Ovary (tissue), 9 donors: ENCODE data around the gene C8B. TPM values are rescaled to one million over a fixed set of nuclear protein-coding genes. Genes with fewer than 3 reads are reported as not detected.

Experiments used
- DNase-seq, 5 donors: peaks; one replicate each; pipeline ENCODE4 v3.0.0-alpha.2; 2019 to 2020
- H3K27ac ChIP-seq, 2 donors: fragments of 200-600 bp; one replicate each; pipeline versions ENCODE4 v1.5.1 to v1.8.0; 2019 to 2022
- H3K27me3 ChIP-seq: fragments of 200-600 bp; one replicate; pipeline ENCODE4 v1.8.0; 2022
- H3K36me3 ChIP-seq: fragments of 200-600 bp; sonication (generic); one replicate; pipeline ENCODE4 v1.5.1; 2019
- H3K4me1 ChIP-seq: one replicate; pipeline ENCODE4 v1.8.1; 2013; ENCODE audit warnings: mild to moderate bottlenecking, moderate library complexity; ENCODE audit not compliant: insufficient read depth
- H3K4me3 ChIP-seq: fragments of 200-600 bp; sonication (generic); one replicate; pipeline ENCODE4 v1.5.1; 2017
- H3K9me3 ChIP-seq, 2 donors: fragments of 200-600 bp in 1 of 2; sonication (generic) in 1 of 2; one replicate each; pipeline versions ENCODE4 v1.5.1 to v1.8.1; 2013 to 2019; ENCODE audit warnings: mild to moderate bottlenecking in 1 of 2, moderate library complexity in 1 of 2
- EP300 ChIP-seq: sonication (generic); formaldehyde crosslinking; IDR thresholded peaks from one replicate; pipeline ENCODE4 v1.6.1; 2017; ENCODE audit warnings: antibody characterized with exemption
- POLR2A ChIP-seq: fragments of 450-650 bp; IDR thresholded peaks from one replicate; pipeline ENCODE4 v1.6.1; 2017; ENCODE audit warnings: antibody characterized with exemption, mild to moderate bottlenecking, moderate library complexity
- WGBS, 3 donors: extraction: QIAGEN DNeasy Blood & Tissue Kit in 1 of 3; methylation state at CpG; one replicate each; pipeline versions ENCODE4 v1.1.5 to v1.1.7; 2013 to 2017; 5-methylcytosine and 5-hydroxymethylcytosine counted together
- intact Hi-C, 4 donors: fragments of 100-400 bp; cut with DNase I; formaldehyde crosslinking; loops; one replicate each; pipeline versions ENCODE4 v1.11.0 to v1.15.1; 2022 to 2023
- polyA plus RNA-seq, 2 donors: library from polyadenylated mRNA; stranded (reverse); fragments of 200-250 nt in 1 of 2; fragments of 350-450 nt in 1 of 2; fragmentation: Illumina TruSeq in 1 of 2; extraction: RNeasy Lipid Tissue Mini Kit (QIAGEN cat#74804) in 1 of 2; gene quantifications; one replicate each; pipeline ENCODE4 v1.2.3, GENCODE V29; 2013 to 2014
- total RNA-seq, 7 donors: library from RNA; depleted of rRNA in 2 of 7; stranded (reverse); fragments of >200 nt in 2 of 7; fragmentation: NEBNext Ultra II Directional in 3 of 7; extraction: Animal tissue kit (Norgen Biotek cat#: 25700) in 3 of 7; gene quantifications; one replicate each; pipeline versions ENCODE4 v1.1.0 to v1.2.4, GENCODE V29; 2016 to 2023
- TF ChIP-seq, protein P1 (sequence below), 3 donors: fragments of 450-650 bp in 2 of 3; fragments of 200-600 bp in 1 of 3; IDR thresholded peaks; one replicate each; pipeline versions ENCODE4 v1.5.1 to v1.8.0; 2016 to 2022; ENCODE audit warnings: antibody characterized with exemption in 3 of 3, mild to moderate bottlenecking in 1 of 3
- donor health status: DM: no; HTN: no; CAD: no; lungs with moderate emphysema.
- donor health status: DM: no; HTN: no; CAD: no.
- donor health status: Bipolar disorder and iron deficiency.
- donor health status: DM: yes; HTN: yes; CAD: no.
- donor health status: DM: no; HTN: no; CAD: no.
- donor health status: DM: yes; HTN: yes; CAD: no.

The C8B gene
- total and polyA plus RNA-seq, 9 donors, result 0.13 TPM; not detected in 8

DNA sequence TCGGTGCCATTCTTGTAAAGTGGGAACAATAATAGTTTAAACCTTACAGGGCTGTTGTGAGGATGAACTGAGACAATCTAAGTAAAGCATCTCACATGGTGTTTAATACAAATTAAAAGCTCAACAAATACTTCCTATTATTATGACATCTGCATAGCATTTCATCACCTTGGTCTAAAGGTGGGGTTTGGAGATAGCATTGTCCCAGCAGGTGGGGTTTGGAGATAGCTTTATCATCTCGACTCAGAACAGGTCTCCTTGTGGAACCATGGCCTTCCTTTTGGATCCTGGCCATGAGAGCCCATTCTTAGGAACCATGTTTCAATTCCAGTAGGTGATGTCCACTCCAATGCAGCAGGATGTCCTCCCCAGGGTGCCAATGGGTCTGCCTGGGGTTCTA, 20.6 kb upstream of the C8B start:
- no peak for DNase-seq
- Histone ChIP-seq H3K27ac (no peak overlapping the region), H3K36me3 (no peaks in the 10 kb centered on the region), H3K9me3 (no peaks in the 10 kb centered on the region), H3K4me3 (no peak overlapping the region), H3K27me3 (no peaks in the 10 kb centered on the region), H3K4me1 (no peaks in the 10 kb centered on the region)
- WGBS, 3 donors, result 71 to 79% (median 78%) methylated on average over 2 of the region's 2 CpGs
- intact Hi-C loops, result no loop called here
- TF ChIP-seq EP300 (no peak), POLR2A (no peak)
- TF ChIP-seq, protein P1, sequence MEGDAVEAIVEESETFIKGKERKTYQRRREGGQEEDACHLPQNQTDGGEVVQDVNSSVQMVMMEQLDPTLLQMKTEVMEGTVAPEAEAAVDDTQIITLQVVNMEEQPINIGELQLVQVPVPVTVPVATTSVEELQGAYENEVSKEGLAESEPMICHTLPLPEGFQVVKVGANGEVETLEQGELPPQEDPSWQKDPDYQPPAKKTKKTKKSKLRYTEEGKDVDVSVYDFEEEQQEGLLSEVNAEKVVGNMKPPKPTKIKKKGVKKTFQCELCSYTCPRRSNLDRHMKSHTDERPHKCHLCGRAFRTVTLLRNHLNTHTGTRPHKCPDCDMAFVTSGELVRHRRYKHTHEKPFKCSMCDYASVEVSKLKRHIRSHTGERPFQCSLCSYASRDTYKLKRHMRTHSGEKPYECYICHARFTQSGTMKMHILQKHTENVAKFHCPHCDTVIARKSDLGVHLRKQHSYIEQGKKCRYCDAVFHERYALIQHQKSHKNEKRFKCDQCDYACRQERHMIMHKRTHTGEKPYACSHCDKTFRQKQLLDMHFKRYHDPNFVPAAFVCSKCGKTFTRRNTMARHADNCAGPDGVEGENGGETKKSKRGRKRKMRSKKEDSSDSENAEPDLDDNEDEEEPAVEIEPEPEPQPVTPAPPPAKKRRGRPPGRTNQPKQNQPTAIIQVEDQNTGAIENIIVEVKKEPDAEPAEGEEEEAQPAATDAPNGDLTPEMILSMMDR (IDR thresholded peaks at IDR 0.05), result no peak

DNA sequence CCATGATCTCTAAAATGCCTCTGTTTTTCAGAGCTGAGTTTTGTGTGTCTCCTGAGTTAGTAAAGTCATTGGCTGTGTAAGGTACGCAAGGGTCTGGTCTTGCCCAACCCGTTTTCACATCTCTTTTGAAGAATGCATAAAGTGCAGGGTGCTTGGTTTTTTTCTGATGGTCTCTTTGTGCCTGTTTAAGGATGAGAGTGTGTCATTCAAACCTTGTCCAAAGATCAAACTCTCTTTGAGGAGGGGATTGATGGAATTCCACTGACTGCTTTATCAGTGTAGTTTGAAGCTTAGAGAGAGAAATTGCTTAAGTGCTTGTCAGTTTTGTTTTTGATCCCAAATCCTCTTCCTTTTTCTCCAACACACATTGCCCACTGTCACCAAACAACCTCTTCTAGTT, 20.0 kb upstream of the C8B start:
- intact Hi-C loops, result no loop called here
- Histone ChIP-seq H3K27ac (no peak overlapping the region), H3K36me3 (no peaks in the 10 kb centered on the region), H3K27me3 (no peaks in the 10 kb centered on the region), H3K9me3 (no peaks in the 10 kb centered on the region), H3K4me3 (no peak overlapping the region), H3K4me1 (no peaks in the 10 kb centered on the region)
- DNase-seq, result no peak
- WGBS, 3 donors, result 88 to 95% (median 93%) methylated on average over 2 of the region's 2 CpGs
- TF ChIP-seq POLR2A, result no peak
- TF ChIP-seq, protein P1 (IDR thresholded peaks at IDR 0.05), result no peak
- no peak for TF ChIP-seq EP300

DNA sequence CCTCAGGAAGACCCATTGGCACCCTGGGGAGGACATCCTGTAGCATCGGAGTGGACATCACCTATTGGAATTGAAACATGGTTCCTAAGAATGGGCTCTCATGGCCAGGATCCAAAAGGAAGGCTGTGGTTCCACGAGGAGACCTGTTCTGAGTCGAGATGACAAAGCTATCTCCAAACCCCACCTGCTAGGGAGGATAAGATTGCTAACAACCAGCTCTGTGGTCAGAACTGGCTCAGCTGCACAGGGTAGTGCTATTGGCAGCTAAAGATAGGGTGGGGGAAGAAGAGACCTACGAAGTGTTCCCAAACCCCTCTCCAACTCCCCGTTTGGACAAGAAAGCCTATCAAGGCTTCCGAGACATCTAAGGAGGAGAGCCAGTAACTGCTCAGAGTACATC, 17.7 kb upstream of the C8B start:
- DNase-seq, result no peak
- Histone ChIP-seq H3K4me1 (no peaks in the 10 kb centered on the region), H3K9me3 (no peaks in the 10 kb centered on the region), H3K27me3 (no peaks in the 10 kb centered on the region), H3K4me3 (no peak overlapping the region), H3K36me3 (no peaks in the 10 kb centered on the region), H3K27ac (no peak overlapping the region)
- intact Hi-C loops, result no loop called here
- WGBS, 3 donors, result 59 to 76% (median 62%) methylated on average over 6 of the region's 6 CpGs
- TF ChIP-seq POLR2A, result no peak

DNA sequence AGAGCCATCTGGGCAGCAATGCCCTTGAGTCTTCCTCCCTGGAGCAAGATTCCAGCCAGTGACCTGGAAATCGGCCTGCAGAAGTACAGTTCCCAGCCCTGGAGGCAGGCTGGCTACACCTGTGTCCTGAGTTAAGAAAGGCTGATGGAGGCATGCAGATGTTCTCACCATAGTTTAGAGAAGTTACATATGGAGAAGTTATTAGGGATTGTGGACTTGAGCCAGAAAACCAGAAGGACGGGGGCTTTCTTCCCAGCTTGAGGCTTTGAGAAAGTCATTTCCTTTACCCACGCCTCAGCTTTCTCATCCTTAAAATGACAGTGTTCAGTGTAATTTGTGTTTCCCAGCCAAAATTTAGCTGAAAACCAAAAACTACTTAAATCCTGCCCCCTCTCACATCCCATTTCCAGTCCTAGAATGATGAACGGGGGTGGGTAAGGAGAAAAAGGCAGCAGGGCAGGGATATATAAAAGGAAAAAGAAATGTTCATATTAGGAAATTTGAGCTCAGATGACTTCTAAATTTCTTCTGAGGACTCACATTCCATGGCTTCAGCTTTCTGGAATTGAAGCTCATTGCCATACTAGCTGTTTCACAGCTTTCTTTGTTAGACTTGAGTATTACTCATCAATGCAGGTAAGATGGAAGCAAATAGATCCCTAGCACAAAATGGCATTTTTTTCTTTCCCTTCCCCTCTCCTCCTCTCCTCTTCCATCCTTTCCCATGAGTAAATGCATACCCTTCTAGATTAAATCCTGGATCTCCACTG, 14.4 kb upstream of the C8B start:
- Histone ChIP-seq H3K4me1 (no peaks in the 10 kb centered on the region), H3K36me3 (no peaks in the 10 kb centered on the region), H3K27ac (no peak overlapping the region), H3K4me3 (no peak overlapping the region), H3K9me3 (no peaks in the 10 kb centered on the region), H3K27me3 (no peaks in the 10 kb centered on the region)
- no peak for DNase-seq
- intact Hi-C loops, result no loop called here
- TF ChIP-seq EP300, result no peak
- TF ChIP-seq, protein P1 (IDR thresholded peaks at IDR 0.05), result no peak
- no peak for TF ChIP-seq POLR2A
- 23 to 30% (median 25%) methylated on average over 4 of the region's 4 CpGs for WGBS, 3 donors

DNA sequence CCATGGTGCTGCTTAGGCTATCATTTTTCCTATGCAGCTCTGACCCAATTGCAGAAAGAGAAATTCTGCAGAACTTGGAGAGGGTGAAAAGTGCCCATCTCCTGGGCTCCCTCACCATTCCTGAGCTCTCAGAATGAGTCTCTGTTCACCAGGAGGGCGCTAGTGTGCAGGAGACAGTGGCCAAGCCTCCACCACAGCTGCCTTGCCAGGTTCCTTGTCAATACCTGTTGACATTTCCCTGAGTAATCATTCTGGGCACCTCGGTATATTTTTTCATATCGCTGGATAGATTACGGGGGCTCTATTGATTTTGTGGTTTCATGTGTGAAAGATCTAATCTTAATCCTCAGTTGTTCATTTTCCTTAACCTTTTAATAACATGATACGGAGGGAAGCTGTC, 13.0 kb upstream of the C8B start:
- DNase-seq, result no peak
- Histone ChIP-seq H3K27ac (no peak overlapping the region), H3K27me3 (no peaks in the 10 kb centered on the region), H3K9me3 (no peaks in the 10 kb centered on the region), H3K4me3 (no peak overlapping the region), H3K4me1 (no peaks in the 10 kb centered on the region), H3K36me3 (no peaks in the 10 kb centered on the region)
- 79 to 90% (median 85%) methylated on average over 5 of the region's 5 CpGs for WGBS, 3 donors
- TF ChIP-seq, protein P1 (IDR thresholded peaks at IDR 0.05), result no peak
- no peak for TF ChIP-seq EP300
- no peak for TF ChIP-seq POLR2A
- intact Hi-C loops, result no loop called here
